Stimulated activated CD4-positive, alpha-beta T cell treated with anti-CD3 and anti-CD28 coated beads, Interleukin-12 subunit alpha, Interleukin-12 subunit beta, amount 100 ng/mL, for 24 hours (primary cell): Measurements from ENCODE around the gene FOXF2.

Source experiments
- DNase-seq, 2 experiments: peaks; one replicate each; pipeline ENCODE4 v3.0.0-alpha.2; 2020; ENCODE audit warnings: low read depth in 2 of 2

The FOXF2 gene

DNA sequence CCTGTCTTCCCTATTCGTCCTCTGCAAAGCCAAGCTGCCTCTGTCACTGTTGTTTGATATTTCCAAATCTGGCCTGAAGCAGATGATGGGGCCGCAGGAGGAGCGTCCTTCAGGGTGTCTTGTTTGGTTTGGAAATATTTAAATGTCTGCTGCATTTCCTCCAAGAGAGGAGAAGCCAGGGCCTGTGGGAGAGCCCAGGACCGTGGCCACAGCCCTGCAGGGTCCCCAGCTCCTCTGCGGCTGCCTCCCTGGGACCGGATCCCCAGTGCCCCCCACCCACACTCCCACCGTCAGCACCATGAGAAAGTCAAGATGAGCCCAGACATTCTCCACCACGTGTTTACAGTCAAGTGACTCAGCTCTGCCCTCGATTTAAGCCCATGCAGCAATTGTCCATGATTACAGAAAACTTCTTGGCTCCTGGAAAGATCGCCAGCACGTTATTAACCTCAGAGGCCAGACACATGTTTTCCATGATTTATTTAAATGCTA, 18.2 kb downstream of the FOXF2 start:
- DNase-seq = no peak

DNA sequence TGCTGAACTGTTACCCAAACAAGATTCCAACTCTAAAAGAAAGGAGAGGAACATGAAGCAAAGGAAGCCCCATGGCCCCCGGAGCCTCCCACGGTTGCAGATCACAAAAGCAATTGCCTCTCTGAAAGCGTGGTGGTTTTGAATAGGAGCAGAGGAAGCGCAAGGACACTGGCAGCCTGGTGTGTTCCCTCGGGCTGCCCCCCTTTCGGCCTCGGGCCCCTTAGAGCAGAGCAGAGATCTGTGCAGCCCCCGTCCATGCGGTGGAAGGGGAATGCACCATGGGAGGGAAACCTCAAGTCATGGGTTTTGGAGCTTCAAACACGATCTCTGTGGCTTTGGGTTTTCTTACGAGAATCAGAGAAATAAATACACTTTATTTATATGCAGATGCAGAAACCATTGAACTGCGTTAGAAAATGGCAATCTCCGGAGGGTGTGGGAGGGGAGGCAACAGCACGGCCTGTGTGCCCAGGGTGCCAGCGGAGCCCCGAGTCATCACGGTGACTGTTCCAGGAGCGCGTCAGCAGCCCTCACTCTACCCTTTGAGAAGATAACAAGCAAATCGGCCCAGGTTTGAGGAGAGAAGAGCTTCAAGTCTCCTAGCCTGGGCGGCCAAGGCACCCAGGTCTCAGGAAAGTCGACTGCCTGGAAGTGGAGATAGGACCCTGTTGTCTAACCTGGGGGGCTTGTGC, 20.5 kb downstream of the FOXF2 start:
- DNase-seq = no peak

DNA sequence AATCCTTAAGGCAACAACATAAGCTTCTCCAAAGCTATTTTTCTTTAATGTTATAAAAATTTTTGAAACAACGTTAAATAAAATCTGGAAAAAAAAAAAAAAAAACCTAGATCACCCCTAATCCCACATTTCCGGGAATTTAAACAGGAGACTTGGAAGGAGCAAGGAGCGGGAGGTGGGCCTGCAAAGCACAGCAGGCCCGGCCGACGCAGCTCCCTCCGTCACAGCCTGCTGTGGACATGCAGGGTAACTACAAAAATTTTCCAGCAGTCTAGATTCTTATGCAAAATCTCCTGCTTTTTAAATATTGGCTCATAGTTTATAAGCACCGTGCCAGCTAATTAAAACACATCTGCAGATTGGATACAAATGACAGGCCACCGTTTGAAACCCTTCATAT, 23.5 kb downstream of the FOXF2 start:
- DNase-seq = no peak

DNA sequence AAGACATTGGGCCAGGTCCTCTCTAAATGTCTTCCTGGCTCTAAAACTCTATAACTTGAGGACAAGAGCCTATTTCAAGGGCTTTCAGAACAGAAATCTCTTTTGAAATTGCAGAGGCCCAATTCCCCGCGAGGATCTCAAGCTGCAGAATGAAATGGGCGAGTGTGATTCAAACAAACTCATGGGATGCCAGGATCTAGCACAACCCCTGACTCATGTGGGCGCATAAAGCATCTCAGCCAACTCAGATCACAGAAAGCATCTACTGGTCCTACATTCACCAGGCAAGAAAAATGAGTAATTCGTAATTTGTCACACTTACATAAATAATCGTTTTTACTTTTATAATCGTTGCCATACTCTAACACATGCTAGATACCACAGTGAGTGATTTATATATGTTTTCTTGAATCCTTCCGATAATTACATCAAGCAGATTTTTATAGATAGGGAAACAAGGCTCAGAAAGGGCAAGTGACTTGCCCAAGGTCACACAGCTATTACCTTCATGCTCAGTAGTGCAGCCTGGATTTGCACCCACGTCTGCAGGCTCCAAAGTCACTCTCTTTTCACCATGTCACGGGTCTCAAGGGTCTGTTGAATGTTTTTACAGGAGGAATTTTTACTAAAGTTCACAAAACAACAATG, 26.2 kb downstream of the FOXF2 start:
- no peak for DNase-seq

DNA sequence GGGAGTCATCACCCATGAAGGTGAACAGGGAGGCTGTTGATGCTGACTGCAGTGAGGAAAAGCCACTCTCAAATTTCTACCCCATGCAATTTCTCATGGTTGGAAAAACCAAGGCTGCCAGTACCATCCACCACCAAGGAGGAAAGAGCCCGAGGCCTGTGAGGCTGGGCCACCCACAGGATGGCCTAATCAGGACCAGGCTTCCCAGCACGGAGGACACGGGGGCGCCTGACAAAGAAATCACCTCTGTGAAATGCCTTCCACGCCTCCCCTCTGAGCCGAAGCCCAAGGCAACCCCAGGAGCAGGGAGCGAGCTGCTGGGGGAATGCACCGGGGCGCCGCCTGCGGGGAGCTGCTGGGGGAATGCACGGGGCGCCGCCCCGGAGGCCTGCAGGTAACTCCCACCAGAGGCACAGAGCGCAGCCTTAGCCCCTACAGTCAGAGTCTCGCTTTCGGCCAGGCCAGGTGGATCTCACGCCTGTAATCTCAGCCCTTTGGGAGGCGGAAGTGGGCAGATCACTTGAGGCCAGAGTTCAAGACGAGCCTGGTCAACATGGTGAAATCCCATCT, 26.9 kb downstream of the FOXF2 start:
- DNase-seq = no peak

DNA sequence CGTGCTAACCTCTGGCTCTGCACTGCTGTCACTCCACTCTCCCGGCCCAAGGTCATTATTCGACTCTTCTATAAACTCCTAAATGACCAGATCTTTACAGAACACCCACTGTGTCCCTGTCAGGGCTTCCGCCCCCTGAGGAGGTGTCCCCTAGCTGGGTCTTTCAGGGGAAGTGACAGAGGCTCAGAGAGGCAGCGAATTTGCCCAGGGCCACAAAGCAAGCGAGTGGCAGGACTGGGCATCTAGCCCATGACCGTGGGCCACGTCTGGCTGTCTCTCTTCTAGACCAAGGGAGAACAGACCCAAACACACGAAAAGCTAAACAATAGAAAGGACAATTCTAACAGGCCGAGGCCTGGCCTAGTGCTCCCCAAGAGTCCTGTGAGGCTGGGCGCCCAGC, 27.4 kb downstream of the FOXF2 start:
- no peak for DNase-seq

DNA sequence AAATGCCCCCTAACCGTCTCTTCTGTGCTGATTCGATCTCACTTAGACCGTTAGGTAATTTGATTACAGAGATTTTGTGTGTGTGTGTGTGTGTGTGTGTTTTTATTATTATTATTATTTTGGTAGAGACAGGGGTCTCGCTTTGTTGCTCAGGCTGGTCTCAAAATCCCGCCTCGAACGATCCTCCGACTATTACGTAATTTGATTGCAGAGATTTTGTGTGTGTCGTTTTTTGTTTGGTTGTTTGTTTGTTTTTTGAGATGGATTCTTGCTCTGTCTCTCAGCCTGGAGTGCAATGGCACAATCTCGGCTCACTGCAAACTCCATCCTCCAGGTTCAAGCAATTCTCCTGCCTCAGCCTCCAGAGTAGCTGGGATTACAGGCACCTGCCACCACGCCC, 28.3 kb downstream of the FOXF2 start:
- no peak for DNase-seq

DNA sequence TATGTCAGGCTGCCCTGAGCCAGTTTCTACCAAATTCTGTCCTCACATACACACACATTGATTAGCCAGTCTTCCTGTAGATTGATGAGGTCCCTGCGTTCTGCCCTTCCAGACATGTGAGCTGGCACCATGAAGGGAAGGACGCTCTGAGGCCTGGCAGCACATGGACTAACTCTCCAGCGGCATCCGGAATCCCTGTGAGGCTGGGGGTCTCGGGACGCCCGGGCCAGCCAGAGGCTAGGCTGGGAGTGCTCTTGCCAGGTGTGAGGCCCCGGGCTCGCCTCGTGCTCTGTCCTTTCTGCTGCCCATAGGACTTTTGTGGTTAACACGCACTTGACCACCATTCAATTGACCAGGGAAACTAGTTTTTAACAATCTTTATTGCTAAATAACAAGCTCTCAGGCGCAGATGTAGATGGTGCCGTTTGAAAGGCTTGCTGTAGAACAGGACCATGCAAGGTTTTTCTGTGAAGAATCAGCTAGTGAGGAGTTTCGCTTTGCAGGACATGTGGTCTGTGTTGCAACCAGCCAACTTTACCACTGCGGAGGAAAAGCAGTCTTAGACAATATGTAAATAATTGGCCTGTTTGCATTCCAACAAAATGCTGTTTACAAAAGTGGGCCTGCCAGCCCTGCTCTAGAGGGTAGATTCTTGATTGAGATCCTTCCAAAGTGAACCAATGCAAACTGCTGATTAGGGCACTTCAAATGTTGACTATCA, 29.3 kb downstream of the FOXF2 start:
- no peak for DNase-seq

DNA sequence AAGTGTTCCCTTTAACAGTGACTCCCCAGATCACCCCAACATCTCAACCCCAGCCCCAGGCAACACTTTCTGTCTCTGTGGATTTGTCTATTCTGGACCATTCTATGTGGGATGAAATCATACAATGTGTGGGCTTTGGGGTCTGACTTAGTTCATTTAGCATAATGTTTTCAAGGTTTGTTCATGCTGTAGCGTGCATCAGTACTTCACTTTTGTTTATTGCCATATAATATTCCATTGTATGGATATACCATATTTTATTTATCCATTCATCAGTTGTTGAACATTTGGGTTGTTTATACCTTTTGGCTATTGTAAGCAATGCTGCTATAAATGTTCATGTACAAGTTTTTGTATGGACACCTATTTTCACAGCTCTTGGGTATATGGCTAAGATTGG, 31.0 kb downstream of the FOXF2 start:
- DNase-seq = no peak

DNA sequence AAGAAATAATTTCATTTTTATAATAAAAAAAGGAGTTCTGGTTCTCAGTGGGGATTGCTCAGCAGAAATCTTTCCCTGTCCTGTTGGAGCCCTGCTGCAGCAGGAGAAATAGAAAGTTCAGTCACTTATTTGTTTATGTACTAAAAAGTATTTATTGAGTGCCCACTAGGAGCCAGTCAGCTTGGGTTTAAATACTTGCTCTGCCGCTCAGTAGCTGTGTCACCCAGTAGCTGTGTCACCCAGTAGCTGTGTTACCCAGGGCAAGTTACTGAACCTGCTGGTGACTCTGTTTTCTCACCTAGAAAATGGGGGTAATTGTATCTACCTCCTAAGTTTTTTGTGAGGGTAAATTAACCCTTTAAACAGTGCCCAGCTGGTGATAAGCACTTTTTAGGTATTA, 32.9 kb downstream of the FOXF2 start:
- DNase-seq = no peak

DNA sequence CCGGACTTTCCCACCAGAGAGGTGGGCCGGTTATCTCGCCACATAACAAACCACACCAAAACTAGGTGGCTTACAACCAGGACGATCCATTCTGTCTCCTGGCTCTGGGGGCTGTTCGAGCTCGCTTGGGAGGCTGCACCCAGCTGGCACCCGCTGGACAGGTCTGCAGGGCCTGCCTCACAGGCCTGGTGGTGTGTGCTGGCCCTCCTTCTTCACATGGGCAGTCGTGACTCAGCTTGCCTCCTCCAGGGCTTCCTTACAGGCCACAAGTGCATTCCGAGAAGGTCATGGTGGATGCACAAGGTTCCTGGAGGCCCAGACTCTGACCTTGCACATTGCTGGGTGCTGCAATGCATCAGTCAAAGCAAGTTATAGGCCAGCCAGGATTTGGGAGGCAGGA, 34.2 kb downstream of the FOXF2 start:
- no peak for DNase-seq

DNA sequence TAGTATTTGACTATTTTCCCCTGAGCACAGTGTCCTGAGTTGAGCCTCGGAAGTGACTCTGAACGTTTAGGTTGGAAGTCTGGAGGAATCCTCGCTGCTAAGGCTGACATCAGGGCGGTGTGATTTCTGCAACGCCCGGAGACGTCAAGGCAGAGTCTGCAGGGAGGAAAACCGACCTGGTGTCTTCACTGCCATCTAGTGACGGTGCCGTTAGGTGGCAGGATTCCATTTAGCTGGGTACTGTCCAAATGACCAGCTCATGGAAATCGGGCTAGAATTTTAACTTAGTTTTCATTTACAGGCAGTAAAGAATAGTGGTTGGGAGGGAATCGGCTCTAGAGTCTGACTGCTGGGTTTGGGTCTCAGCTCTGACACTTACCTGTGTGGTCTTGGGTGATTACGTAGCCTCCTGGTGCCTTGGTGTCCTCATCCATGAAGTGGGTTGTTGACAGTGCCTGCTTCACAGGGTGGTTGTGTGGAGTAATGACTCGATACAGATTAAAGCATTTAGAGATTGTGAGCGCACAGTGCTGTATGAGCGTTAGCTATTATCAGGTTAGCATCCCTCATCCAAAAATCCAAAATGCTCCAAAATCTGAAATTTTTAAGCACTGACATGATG, 35.0 kb downstream of the FOXF2 start:
- peak in 1 of 2 experiments; percentile 23 for DNase-seq

DNA sequence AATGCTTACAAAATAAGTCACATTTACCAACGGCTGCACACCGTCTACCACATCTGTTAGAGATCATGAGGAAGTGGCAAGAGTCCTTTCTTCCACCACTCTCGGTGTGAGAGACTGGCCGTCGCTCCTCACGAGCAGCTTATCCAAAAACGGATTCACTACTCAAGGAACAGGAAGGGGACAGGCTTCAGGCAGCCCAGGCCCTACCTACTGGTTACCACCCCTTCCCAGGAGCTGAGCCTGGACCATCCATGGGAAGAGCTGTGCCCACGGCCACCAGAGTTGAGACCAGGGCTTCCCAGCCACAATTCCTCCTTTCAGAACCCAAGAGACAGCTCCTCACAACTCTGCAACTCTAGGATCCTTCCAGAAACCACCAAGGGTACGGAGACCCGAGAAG, 37.0 kb downstream of the FOXF2 start:
- DNase-seq = no peak

DNA sequence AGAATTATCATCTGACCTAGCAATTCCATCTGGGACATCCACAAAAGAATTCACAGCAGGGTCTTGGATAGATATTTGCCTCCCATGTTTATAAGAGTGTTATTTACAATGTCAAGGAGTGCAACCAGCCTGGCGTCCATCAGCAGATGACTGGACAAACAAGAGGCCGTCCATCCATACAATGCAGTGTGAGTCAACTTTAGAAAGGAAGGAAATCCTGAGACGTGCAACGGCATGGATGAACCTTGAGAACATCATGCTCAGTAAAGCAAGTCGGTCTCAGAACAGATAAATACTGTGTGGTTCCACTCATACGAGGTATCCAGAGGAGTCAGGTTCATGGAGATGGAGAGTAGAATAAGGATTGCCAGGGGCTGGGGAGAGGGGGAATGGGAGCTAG, 46.4 kb downstream of the FOXF2 start:
- no peak for DNase-seq

DNA sequence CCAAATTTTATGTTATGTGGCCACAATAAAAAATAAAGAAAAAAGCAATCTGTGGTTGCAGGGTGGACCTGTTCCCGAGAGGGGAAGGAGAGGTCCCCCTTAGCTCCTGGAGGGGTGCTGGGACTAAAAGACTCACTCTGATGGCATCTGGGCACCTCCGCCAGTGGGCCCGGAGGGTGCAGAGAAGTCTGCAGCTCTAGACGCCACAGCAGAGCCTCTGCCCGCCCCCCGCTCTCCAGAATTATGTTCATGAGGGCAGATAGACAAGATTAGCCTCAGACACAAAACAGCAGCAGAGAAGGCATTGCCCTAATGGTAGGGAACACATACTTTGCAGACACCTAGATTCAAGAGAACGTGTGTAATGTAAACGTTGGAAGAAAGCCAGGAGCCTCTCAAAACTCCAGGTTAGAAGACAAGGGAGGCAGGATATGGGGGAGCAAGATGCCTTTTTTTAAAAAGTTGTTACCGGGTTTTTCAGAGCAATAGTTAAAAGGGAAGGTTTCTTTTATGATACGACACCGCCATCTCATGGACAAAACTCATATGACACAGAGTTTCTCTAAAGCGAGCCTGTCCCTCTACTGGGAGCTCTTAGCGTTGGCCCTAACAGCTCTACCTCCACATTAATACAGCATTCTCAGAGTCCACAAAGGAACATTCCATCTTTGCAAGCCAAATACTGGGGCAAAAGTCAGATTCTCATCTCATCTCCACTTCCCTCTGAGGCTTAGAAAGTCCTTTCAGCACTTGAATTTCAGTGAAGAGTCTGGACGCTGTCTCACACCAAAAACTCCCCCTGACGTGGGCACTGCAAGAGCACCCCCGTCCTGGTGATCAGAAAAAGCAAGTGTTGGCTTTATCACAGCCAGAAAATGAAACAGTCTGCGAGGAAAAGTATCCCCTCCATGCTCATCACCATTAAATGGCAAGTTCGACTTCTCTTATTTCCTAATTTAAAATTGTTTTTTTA, 47.2 kb downstream of the FOXF2 start:
- DNase-seq = peak in 1 of 2 experiments; percentile 11

DNA sequence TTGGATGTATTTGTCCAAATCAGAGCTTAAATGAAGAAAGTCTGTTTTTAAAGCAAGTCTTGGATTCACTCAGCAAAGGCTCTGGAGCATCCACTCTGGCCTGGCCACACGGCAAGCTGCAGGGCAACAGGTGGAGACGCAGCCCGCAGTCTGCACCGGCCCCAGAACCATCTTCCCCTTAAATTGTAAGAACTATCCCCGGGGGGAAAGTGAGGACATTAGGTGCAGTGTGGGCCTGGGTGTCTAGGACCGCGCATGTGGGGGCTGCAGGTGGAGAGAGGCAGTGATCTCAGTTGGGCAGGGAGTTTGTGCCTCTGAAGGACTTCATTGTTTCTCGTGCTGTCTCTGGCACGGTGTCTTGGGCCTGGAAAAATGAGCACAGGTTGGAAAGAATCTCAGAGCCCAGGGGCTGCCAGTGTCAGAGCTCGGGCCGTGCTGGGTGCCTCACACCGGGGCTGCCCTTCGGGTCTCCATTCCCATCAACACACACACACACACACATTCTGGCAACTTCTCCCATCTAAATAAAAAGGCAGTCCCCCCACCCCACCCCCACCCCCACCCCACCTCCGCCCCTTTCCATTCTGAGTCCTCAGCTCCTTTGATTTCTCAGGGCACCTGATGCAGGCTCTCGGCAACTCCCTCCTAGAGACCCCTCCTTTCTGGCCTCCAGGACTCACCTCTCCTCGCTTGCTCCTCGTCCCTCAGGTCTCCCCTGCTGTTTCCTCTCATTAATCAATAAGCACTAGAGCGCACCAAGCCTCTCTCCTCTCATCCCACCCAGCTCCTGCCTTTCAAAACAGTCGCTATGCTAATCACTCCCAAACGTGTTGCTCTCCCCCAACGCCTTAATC, 48.4 kb downstream of the FOXF2 start:
- no peak for DNase-seq

DNA sequence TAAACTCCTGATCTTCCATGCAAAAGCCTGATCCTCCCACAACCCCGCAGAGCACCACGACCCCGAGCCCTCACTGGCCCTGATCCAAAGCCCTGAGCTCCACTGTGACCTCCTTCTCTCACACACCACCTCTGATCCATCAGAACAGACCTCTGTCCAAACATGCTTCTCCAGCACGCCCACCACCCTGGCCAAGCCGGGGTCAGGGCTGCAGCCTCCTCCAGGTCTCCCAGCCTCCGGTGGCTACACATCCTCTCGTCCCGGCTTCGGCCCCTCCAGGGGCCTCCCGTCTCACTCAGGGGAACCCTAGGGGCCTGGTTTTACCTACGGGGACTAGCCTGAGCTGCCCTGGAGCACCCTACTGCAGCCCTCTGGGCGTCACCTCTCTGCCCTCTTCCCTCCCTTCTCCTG, 49.1 kb downstream of the FOXF2 start:
- DNase-seq = no peak

DNA sequence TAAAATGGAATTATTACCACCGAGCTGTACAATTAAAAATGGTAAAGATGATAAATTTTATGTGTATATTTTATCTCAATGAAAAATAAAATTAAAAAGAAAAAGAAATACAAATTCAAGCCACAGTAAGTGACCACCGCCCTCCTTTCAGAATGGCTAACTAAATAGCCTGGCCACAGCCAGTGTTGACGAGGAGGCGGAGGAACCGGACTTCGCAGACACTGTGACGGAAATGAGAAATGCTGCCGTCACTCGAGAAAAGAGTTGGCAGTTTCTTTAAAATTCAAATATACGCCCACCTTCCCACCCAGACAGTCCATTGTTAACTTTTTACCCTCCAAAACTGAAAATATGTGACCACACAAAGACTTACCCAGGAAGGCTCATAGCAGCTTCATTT, 50.0 kb downstream of the FOXF2 start:
- no peak for DNase-seq

DNA sequence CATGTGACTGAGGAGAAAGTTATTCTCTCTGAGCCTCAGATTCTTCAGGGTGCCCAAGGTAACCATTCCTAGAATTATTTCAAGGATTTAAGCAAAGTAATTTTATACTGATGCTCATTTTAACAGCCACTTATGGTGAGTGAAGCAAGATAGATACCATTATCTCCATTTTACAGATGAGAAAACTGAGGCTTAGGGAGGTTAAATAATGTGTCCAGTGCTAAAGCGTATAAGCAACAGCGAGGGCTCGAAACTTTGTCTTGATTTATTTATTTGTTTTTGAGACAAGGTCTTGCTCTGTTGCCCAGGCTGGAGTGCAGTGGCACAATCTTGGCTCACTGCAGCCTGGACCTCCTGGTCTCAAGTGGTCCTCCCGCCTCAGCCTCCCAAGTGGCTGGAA, 53.6 kb downstream of the FOXF2 start:
- DNase-seq = no peak
